GM21515 (cell line): ENCODE data around the gene KDM4B.
"Not testable (repeated sequence)": the region's sequence is repeated elsewhere in the genome, so short reads cannot be mapped to it uniquely, and the experiment has no call there.

Experiments used
- ATAC-seq: cut with Tn5 transposase; IDR thresholded peaks from one replicate; pipeline ENCODE4 v1.9.1; 2021; ENCODE audit not compliant: unreplicated experiment

KDM4B gene

DNA sequence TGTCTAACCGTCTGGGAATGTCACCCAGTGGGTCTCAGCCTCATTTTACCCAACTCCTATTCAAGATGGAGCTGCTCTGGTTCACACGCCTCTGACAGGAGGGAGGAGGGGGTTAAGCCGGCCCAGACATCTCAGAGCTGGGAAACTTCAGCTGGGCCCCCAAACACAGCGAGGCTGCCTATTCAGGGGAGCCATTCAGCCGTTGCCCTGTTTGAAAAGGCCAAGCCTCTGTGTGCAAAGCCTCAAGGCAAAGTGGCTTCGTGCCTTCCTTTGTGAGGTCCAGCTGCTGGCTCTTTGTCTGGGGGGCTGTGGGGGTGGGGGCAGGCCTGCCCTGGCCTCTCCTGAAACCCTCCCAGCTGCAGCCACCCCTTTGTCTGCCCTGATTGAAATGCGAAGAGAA lies 224.3 kb downstream of the KDM4B start:
- no peak for ATAC-seq

DNA sequence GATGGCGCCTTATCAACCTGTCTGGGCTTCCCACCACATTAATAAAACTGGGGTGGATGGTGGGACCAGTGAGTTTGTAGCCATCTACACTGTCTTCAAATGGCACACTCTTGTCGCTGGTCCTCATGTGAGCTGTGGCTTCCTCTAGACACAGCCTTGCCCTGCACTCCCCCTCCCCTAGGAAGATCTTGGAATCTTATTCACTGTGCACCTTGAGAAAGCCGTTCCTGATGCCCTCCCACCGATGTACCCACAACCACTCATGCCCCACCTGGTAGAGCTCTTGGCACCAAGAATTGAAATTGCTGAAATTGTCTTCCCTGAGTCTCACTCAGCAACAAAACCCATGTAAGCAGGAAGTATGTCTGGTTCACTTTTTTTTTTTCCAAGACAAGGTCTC lies 225.7 kb downstream of the KDM4B start:
- ATAC-seq: no peak

GRCh38 chr19:5195587-5195986 lies 226.7 kb downstream of the KDM4B start:
- ATAC-seq: not testable (repeated sequence)

- ATAC-seq: no peak
Measured at GRCh38 chr19:5196832-5197231, 227.9 kb downstream of the KDM4B start.

DNA sequence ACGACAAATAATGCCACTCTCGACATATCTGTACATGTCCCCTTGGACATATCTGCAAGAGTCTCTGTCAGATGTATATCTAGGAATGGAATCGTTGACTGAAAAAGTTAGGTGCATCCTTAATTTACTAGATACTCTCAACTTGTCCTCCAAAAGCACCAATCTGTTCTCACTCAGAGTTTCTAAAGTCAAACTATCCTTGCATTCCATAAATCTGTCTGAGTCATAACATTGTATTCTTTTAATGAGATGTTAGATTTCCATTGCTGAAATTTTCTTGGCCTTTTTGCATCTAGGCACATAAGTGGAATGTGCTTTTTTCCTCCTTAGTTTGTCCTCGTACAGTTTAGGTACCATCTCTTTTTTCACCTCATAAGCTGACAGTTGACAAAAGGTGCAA lies 231.9 kb downstream of the KDM4B start:
- ATAC-seq: no peak

- no peak for ATAC-seq
Measured at GRCh38 chr19:5202553-5202952, 233.6 kb downstream of the KDM4B start.
